ENCODE results near the gene EPHB1.

DNA sequence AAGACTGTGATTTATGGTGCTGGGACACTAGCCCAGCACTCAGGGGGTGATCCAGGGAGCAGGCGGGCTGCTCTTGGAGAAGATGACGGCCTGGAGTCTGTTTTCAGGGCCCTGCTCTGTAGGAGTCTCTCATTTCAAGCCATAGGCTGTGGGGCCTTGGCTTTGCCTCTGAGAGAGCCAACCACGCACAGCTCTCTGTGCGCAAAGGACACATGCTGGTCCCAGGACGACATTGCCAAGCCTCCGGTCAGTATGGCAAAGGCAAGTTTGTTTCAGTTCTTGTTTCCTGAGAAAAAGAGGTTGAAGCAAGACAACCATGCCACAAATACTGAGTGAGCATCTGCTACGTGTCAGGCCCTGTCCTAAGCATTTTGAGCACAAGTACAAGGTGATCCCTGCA lies 197.1 kb downstream of the EPHB1 start:
- TF ChIP-seq, protein P1, sequence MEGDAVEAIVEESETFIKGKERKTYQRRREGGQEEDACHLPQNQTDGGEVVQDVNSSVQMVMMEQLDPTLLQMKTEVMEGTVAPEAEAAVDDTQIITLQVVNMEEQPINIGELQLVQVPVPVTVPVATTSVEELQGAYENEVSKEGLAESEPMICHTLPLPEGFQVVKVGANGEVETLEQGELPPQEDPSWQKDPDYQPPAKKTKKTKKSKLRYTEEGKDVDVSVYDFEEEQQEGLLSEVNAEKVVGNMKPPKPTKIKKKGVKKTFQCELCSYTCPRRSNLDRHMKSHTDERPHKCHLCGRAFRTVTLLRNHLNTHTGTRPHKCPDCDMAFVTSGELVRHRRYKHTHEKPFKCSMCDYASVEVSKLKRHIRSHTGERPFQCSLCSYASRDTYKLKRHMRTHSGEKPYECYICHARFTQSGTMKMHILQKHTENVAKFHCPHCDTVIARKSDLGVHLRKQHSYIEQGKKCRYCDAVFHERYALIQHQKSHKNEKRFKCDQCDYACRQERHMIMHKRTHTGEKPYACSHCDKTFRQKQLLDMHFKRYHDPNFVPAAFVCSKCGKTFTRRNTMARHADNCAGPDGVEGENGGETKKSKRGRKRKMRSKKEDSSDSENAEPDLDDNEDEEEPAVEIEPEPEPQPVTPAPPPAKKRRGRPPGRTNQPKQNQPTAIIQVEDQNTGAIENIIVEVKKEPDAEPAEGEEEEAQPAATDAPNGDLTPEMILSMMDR (IDR thresholded peaks at IDR 0.05 in 4 of 5, conservative IDR thresholded peaks at IDR 0.05 in 1 of 5): no peak
- no peak for TF ChIP-seq POLR2A (IDR thresholded peaks at IDR 0.05)
